Gastroesophageal sphincter (tissue), 4 donors: Measurements from ENCODE around the gene NR6A1. TPM values are rescaled to one million over a fixed set of nuclear protein-coding genes. Genes with fewer than 3 reads are reported as not detected.

Experiments
- ATAC-seq: fragments of 150-250 bp; one replicate; pipeline ENCODE4 v1.9.1; 2016; ENCODE audit warnings: mild to moderate bottlenecking, moderate library complexity
- H3K27ac ChIP-seq, 4 donors: fragments of 200-600 bp; sonication (generic) in 3 of 4; 1 replicate in 3 of 4; 2 replicates in 1 of 4; pipeline ENCODE4 v1.5.1; 2016 to 2019
- H3K27me3 ChIP-seq: fragments of 200-600 bp; sonication (generic); one replicate; pipeline ENCODE4 v1.5.1; 2019
- H3K36me3 ChIP-seq, 2 donors: fragments of 200-600 bp; sonication (generic); one replicate each; pipeline ENCODE4 v1.5.1; 2019; ENCODE audit warnings: control low read depth in 1 of 2
- H3K4me1 ChIP-seq, 3 donors: fragments of 200-600 bp; sonication (generic); 1 replicate in 2 of 3; 2 replicates in 1 of 3; pipeline ENCODE4 v1.5.1; 2016 to 2019; ENCODE audit warnings: control low read depth in 2 of 3
- H3K4me3 ChIP-seq, 2 donors: fragments of 200-600 bp; sonication (generic); one replicate each; pipeline ENCODE4 v1.5.1; 2019; ENCODE audit warnings: mild to moderate bottlenecking in 1 of 2, moderate library complexity in 1 of 2
- H3K9me3 ChIP-seq, 3 donors: fragments of 200-600 bp; sonication (generic); one replicate each; pipeline ENCODE4 v1.5.1; 2017 to 2019; ENCODE audit warnings: control low read depth in 2 of 3
- CTCF ChIP-seq, 4 experiments: fragments of 200-600 bp in 2 of 4; fragments of 450-650 bp in 2 of 4; sonication (generic) in 1 of 4; IDR thresholded peaks; one replicate each; pipeline ENCODE4 v1.5.1; 2017 to 2019; ENCODE audit warnings: antibody characterized with exemption in 4 of 4, mild to moderate bottlenecking in 2 of 4, moderate library complexity in 2 of 4
- EP300 ChIP-seq: sonication (generic); formaldehyde crosslinking; IDR thresholded peaks from one replicate; pipeline ENCODE4 v1.6.1; 2017; ENCODE audit warnings: antibody characterized with exemption, mild to moderate bottlenecking
- POLR2A ChIP-seq, 2 donors: fragments of 450-650 bp; IDR thresholded peaks; one replicate each; pipeline ENCODE4 v1.6.1; 2017; ENCODE audit warnings: antibody characterized with exemption in 2 of 2, mild to moderate bottlenecking in 2 of 2, moderate library complexity in 1 of 2
- POLR2AphosphoS5 ChIP-seq: sonication (generic); formaldehyde crosslinking; IDR thresholded peaks from one replicate; pipeline ENCODE4 v1.6.1; 2017; ENCODE audit warnings: antibody characterized with exemption
- WGBS, 2 donors: methylation state at CpG; one replicate each; pipeline ENCODE4 v1.1.5; 2018; ENCODE audit warnings: low coverage in 1 of 2; 5-methylcytosine and 5-hydroxymethylcytosine counted together
- total RNA-seq, 4 donors: library from RNA; depleted of rRNA; stranded (reverse); fragments of >200 nt; gene quantifications; one replicate each; pipeline ENCODE4 v1.1.0, GENCODE V29; 2016

Gene NR6A1
- total RNA-seq, 4 donors from 2014 or later, result 0.16 to 4.4 (median 0.62) TPM

- Histone ChIP-seq H3K27me3 (no peaks in the 10 kb centered on the region), H3K9me3 (no peaks in the 10 kb centered on the region), H3K27ac (no peak overlapping the region), H3K36me3 (no peaks in the 10 kb centered on the region), H3K4me1 (no peaks in the 10 kb centered on the region), H3K4me3 (no peak overlapping the region)
- TF ChIP-seq CTCF (IDR thresholded peaks at IDR 0.05), result no peak
- TF ChIP-seq POLR2AphosphoS5, result no peak
- no peak for TF ChIP-seq POLR2A (IDR thresholded peaks at IDR 0.05)
- no peak for TF ChIP-seq EP300
- ATAC-seq, result no peak
- 80 to 86% methylated on average over 2 of the region's 2 CpGs for WGBS, 2 donors
Measured at GRCh38 chr9:124602632-124603031, 168.5 kb downstream of the NR6A1 start.

- WGBS, 2 donors, result 33 to 34% methylated on average over 2 of the region's 2 CpGs
- H3K27ac ChIP-seq, result no peak overlapping the region
- TF ChIP-seq POLR2AphosphoS5 (no peak), EP300 (no peak), POLR2A (IDR thresholded peaks at IDR 0.05) (no peak), CTCF (IDR thresholded peaks at IDR 0.05) (no peak)
- no peak for ATAC-seq
- no peak overlapping the region for H3K4me3 ChIP-seq
- H3K4me1 ChIP-seq, result no peaks in the 10 kb centered on the region
- no peaks in the 10 kb centered on the region for H3K27me3 ChIP-seq
- no peaks in the 10 kb centered on the region for H3K36me3 ChIP-seq
- H3K9me3 ChIP-seq, result no peaks in the 10 kb centered on the region
Measured at GRCh38 chr9:124602204-124602603, 168.9 kb downstream of the NR6A1 start.

- TF ChIP-seq POLR2AphosphoS5, result no peak
- TF ChIP-seq EP300, result no peak
- no peak for TF ChIP-seq POLR2A (IDR thresholded peaks at IDR 0.05)
- no peak for TF ChIP-seq CTCF (IDR thresholded peaks at IDR 0.05)
- Histone ChIP-seq H3K27ac (no peak overlapping the region), H3K4me3 (no peak overlapping the region), H3K36me3 (no peaks in the 10 kb centered on the region), H3K9me3 (no peaks in the 10 kb centered on the region), H3K4me1 (no peaks in the 10 kb centered on the region), H3K27me3 (no peaks in the 10 kb centered on the region)
- ATAC-seq, result no peak
Measured at GRCh38 chr9:124600407-124600806, 170.7 kb downstream of the NR6A1 start.

DNA sequence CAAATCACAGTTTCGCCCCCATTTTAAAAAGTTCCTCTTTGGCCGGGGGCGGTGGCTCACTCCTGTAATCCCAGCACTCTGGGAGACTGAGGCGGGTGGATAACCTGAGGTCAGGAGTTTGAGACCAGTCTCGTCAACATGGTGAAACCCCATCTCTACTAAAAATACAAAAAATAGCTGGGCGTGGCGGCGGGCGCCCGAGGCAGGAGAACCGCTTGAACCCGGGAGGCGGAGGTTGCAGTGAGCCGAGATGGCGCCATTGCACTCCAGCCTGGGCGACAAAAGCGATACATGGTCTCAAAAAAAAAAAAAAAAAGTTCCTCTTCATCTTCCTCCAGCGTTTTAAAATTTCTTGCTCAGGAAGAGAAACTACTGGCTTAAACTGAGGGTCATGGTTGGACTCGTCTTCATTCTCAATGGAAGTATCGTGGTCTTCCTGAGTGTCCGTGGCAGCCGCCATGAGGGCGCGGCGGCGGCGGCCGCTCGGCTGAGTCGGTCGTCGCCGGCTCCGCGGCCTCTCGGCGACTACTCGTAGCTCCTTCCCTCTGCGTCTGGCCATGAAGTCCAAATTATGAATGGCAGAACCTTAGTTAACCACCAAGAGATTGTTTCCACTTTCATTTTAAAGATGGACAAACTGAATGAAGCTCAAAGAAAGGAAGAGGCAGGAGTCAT is 171.9 kb downstream of the NR6A1 start:
- Histone ChIP-seq H3K9me3 (no peaks in the 10 kb centered on the region), H3K27ac (no peak overlapping the region), H3K4me1 (peaks cover 0 to 10% (median 2%) of the 10 kb centered on the region in 3 donors), H3K36me3 (no peaks in the 10 kb centered on the region), H3K4me3 (no peak overlapping the region), H3K27me3 (no peaks in the 10 kb centered on the region)
- 94% methylated on average over 20 of the region's 39 CpGs; no CpG with 5 or more reads in 1 of the 2 donors for WGBS, 2 donors
- no peak for ATAC-seq
- no peak for TF ChIP-seq EP300
- TF ChIP-seq CTCF (IDR thresholded peaks at IDR 0.05), result no peak
- no peak for TF ChIP-seq POLR2A (IDR thresholded peaks at IDR 0.05)
- TF ChIP-seq POLR2AphosphoS5, result no peak

DNA sequence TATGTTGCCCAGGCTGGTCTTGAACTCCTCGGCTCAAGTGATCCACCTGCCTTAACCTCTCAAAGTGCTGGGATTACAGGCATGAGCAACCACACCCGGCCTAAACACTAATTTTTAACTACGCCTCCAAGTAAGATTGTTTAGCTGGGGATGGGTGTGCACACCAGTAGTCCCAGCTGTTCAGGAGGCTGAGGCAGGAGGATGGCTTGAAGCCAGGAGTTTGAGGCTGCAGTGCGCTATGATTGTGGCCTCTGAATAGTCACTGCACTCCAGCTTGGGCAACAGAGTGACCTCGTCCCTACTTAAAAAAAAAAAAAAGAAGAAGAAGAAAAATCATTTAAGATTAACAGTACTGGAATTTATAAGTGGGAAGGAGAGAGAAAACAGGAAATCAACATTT is 173.1 kb downstream of the NR6A1 start:
- peaks cover 0 to 19% (median 3%) of the 10 kb centered on the region in 3 donors for H3K4me1 ChIP-seq
- no peaks in the 10 kb centered on the region for H3K27me3 ChIP-seq
- no peak overlapping the region for H3K4me3 ChIP-seq
- H3K36me3 ChIP-seq, result no peaks in the 10 kb centered on the region
- TF ChIP-seq POLR2A (IDR thresholded peaks at IDR 0.05) (no peak), POLR2AphosphoS5 (no peak), CTCF (IDR thresholded peaks at IDR 0.05) (no peak), EP300 (no peak)
- ATAC-seq, result no peak
- 84% methylated on average over 5 of the region's 5 CpGs; no CpG with 5 or more reads in 1 of the 2 donors for WGBS, 2 donors
- no peak overlapping the region for H3K27ac ChIP-seq
- H3K9me3 ChIP-seq, result no peaks in the 10 kb centered on the region
